GM23248 (cell line): Measurements from ENCODE around the gene HMCN1. TPM values are rescaled to one million over a fixed set of nuclear protein-coding genes. Genes with fewer than 3 reads are reported as not detected.
"Not testable (repeated sequence)": the region's sequence is repeated elsewhere in the genome, so short reads cannot be mapped to it uniquely, and the experiment has no call there.

Experiments
- DNase-seq: peaks from one replicate; pipeline ENCODE4 v3.0.0-alpha.2; 2015
- H2AFZ ChIP-seq: fragments of 200-600 bp; sonication (generic); 2 replicates; pipeline ENCODE4 v1.6.1; 2016; ENCODE audit warnings: antibody characterized with exemption
- H3F3A ChIP-seq: fragments of 200-600 bp; sonication (generic); 2 replicates; pipeline ENCODE4 v1.6.1; 2016; ENCODE audit warnings: mild to moderate bottlenecking, antibody characterized with exemption, mixed run types; ENCODE audit not compliant: insufficient read depth
- H3K27ac ChIP-seq: fragments of 200-600 bp; sonication (generic); 2 replicates; pipeline ENCODE4 v1.5.1; 2016; ENCODE audit warnings: mild to moderate bottlenecking
- H3K27me3 ChIP-seq: fragments of 200-600 bp; sonication (generic); replicated peaks from 2 replicates; pipeline ENCODE4 v1.6.1; 2016; ENCODE audit warnings: mild to moderate bottlenecking; ENCODE audit not compliant: insufficient read depth
- H3K36me3 ChIP-seq: fragments of 200-600 bp; sonication (generic); 2 replicates; pipeline ENCODE4 v1.6.1; 2016; ENCODE audit warnings: low read depth, mild to moderate bottlenecking
- H3K4me1 ChIP-seq: fragments of 200-600 bp; sonication (generic); 2 replicates; pipeline ENCODE4 v1.6.1; 2016; ENCODE audit warnings: mild to moderate bottlenecking; ENCODE audit not compliant: insufficient read depth
- H3K4me2 ChIP-seq: fragments of 200-600 bp; sonication (generic); one replicate; pipeline ENCODE4 v1.6.1; 2016; ENCODE audit warnings: mild to moderate bottlenecking; ENCODE audit not compliant: unreplicated experiment
- H3K4me3 ChIP-seq: fragments of 200-600 bp; sonication (generic); 2 replicates; pipeline ENCODE4 v1.5.1; 2016; ENCODE audit warnings: mild to moderate bottlenecking
- H3K79me2 ChIP-seq: fragments of 200-600 bp; sonication (generic); 2 replicates; pipeline ENCODE4 v1.6.1; 2016; ENCODE audit warnings: mild to moderate bottlenecking; ENCODE audit not compliant: insufficient read depth
- H3K9ac ChIP-seq: fragments of 200-600 bp; sonication (generic); 2 replicates; pipeline ENCODE4 v1.6.1; 2016; ENCODE audit warnings: mild to moderate bottlenecking
- H3K9me2 ChIP-seq: fragments of 200-600 bp; sonication (generic); 2 replicates; pipeline ENCODE4 v1.6.1; 2016; ENCODE audit warnings: mixed run types, mild to moderate bottlenecking, moderate library complexity; ENCODE audit not compliant: insufficient read depth
- H3K9me3 ChIP-seq: fragments of 200-600 bp; sonication (generic); one replicate; pipeline ENCODE4 v1.6.1; 2017; ENCODE audit warnings: low read depth
- H4K20me1 ChIP-seq: fragments of 200-600 bp; sonication (generic); 2 replicates; pipeline ENCODE4 v1.6.0; 2016; ENCODE audit not compliant: insufficient read depth
- EZH2 ChIP-seq: fragments of 200-600 bp; sonication (generic); IDR thresholded peaks from 2 replicates; pipeline ENCODE4 v1.6.1; 2018; ENCODE audit warnings: antibody characterized with exemption, mild to moderate bottlenecking; ENCODE audit not compliant: insufficient read depth, poor library complexity, severe bottlenecking
- EZH2phosphoT487 ChIP-seq: fragments of 200-600 bp; sonication (generic); IDR thresholded peaks from 2 replicates; pipeline ENCODE4 v1.6.1; 2018; ENCODE audit warnings: antibody characterized with exemption, moderate library complexity, mild to moderate bottlenecking, low read depth; ENCODE audit not compliant: insufficient read depth
- WGBS, 2 experiments: methylation state at CpG; one replicate each; pipeline ENCODE4 v1.1.6; 2015 to 2017; ENCODE audit warnings: low lambda C conversion rate in 2 of 2, low coverage in 1 of 2; ENCODE audit errors: missing lambda C conversion rate in 2 of 2; 5-methylcytosine and 5-hydroxymethylcytosine counted together
- in situ Hi-C: fragments of 300-500 bp; cut with MboI; formaldehyde crosslinking; loops from 2 replicates; pipeline ENCODE4 v1.15.0; 2020
- polyA plus RNA-seq: library from polyadenylated mRNA; unstranded; fragments of >200 nt; fragmentation: Nextera tagmentation; extraction: Ambion mirVana; gene quantifications from 2 replicates; pipeline ENCODE4 v1.2.1, GENCODE V29; 2016
- total RNA-seq: library from RNA; depleted of rRNA; stranded (reverse); fragments of >200 nt; shearing (Covaris generic); gene quantifications from 2 replicates; pipeline ENCODE4 v1.2.3, GENCODE V29; 2014

Gene HMCN1
- total and polyA plus RNA-seq, 2 experiments from 2014 or later, result 1.8 to 5.2 TPM

- no peaks in the 10 kb centered on the region for H3K36me3 ChIP-seq
- WGBS, 2 experiments, result 62 to 65% methylated on average over 3 of the region's 3 CpGs
Observed at GRCh38 chr1:185788386-185788785, 54.2 kb downstream of the HMCN1 start.

GRCh38 chr1:185789501-185790193 lies 55.5 kb downstream of the HMCN1 start:
- Histone ChIP-seq H3K4me2 (no peak overlapping the region), H3K4me3 (no peak overlapping the region), H4K20me1 (no peaks in the 10 kb centered on the region), H2AFZ (no peak overlapping the region), H3K9me3 (no peaks in the 10 kb centered on the region), H3K27ac (no peak overlapping the region), H3K27me3 (no peaks in the 10 kb centered on the region), H3K4me1 (peaks cover 15% of the 10 kb centered on the region), H3K79me2 (no peaks in the 10 kb centered on the region), H3K9ac (no peak overlapping the region), H3F3A (peaks cover 1% of the 10 kb centered on the region; the same call in 1 of the 2 replicates), H3K9me2 (no peaks in the 10 kb centered on the region), H3K36me3 (no peaks in the 10 kb centered on the region)
- TF ChIP-seq EZH2 (no peak), EZH2phosphoT487 (no peak)
- in situ Hi-C loops, result no loop called here
- 79 to 81% methylated on average over 2 of the region's 2 CpGs for WGBS, 2 experiments
- no peak for DNase-seq

More at GRCh38 chr1:185788386-185788785, 54.2 kb downstream of the HMCN1 start:
- H3K4me3 ChIP-seq, result no peak overlapping the region
- H3K27ac ChIP-seq, result no peak overlapping the region
- in situ Hi-C loops, result no loop called here
- no peak for DNase-seq
- no peaks in the 10 kb centered on the region for H3K9me2 ChIP-seq
- no peaks in the 10 kb centered on the region for H4K20me1 ChIP-seq
- no peaks in the 10 kb centered on the region for H3K9me3 ChIP-seq
- H3K9ac ChIP-seq, result no peak overlapping the region
- no peaks in the 10 kb centered on the region for H3K79me2 ChIP-seq
- no peak overlapping the region for H3K4me2 ChIP-seq
- peaks cover 15% of the 10 kb centered on the region for H3K4me1 ChIP-seq
- no peaks in the 10 kb centered on the region for H3F3A ChIP-seq
- TF ChIP-seq EZH2phosphoT487, result no peak
- TF ChIP-seq EZH2, result no peak
- H3K27me3 ChIP-seq, result no peaks in the 10 kb centered on the region
- H2AFZ ChIP-seq, result no peak overlapping the region

- Histone ChIP-seq H3K79me2 (no peaks in the 10 kb centered on the region), H3F3A (peaks cover 6% of the 10 kb centered on the region; the same call in 1 of the 2 replicates), H3K9ac (no peak overlapping the region), H3K27ac (no peak overlapping the region), H3K9me2 (no peaks in the 10 kb centered on the region), H3K27me3 (no peaks in the 10 kb centered on the region), H3K4me2 (no peak overlapping the region), H3K36me3 (no peaks in the 10 kb centered on the region), H3K4me1 (peaks cover 16% of the 10 kb centered on the region), H4K20me1 (no peaks in the 10 kb centered on the region), H3K9me3 (no peaks in the 10 kb centered on the region), H3K4me3 (no peak overlapping the region), H2AFZ (no peak overlapping the region)
- peak; percentile 36 for DNase-seq
- WGBS, 2 experiments, result 17 to 26% methylated on average over 2 of the region's 2 CpGs
- TF ChIP-seq EZH2phosphoT487 (no peak), EZH2 (no peak)
- in situ Hi-C loops, result no loop called here
Observed at GRCh38 chr1:185790194-185790735, 56.1 kb downstream of the HMCN1 start.

GRCh38 chr1:185792040-185792439 lies 57.8 kb downstream of the HMCN1 start:
- Histone ChIP-seq H3K4me2 (no peak overlapping the region), H3K27ac (no peak overlapping the region), H2AFZ (no peak overlapping the region), H3K9me3 (no peaks in the 10 kb centered on the region), H3K79me2 (no peaks in the 10 kb centered on the region), H3F3A (peaks cover 6% of the 10 kb centered on the region; the same call in 1 of the 2 replicates), H3K4me3 (no peak overlapping the region), H3K4me1 (peaks cover 10% of the 10 kb centered on the region; the same call in 1 of the 2 replicates), H3K27me3 (no peaks in the 10 kb centered on the region), H3K9me2 (no peaks in the 10 kb centered on the region), H3K36me3 (no peaks in the 10 kb centered on the region), H3K9ac (no peak overlapping the region), H4K20me1 (no peaks in the 10 kb centered on the region)
- in situ Hi-C loops, result no loop called here
- TF ChIP-seq EZH2 (no peak), EZH2phosphoT487 (no peak)
- no peak for DNase-seq
- 85 to 89% methylated on average over 1 of the region's 1 CpG for WGBS, 2 experiments

GRCh38 chr1:185794495-185794894 lies 60.3 kb downstream of the HMCN1 start:
- H3K9ac ChIP-seq, H3K27ac ChIP-seq, H3K79me2 ChIP-seq, H4K20me1 ChIP-seq, DNase-seq, H3K4me3 ChIP-seq, H3K4me2 ChIP-seq, H3K36me3 ChIP-seq, H3K27me3 ChIP-seq, H3F3A ChIP-seq, H3K4me1 ChIP-seq, H2AFZ ChIP-seq, in situ Hi-C loops, H3K9me3 ChIP-seq, H3K9me2 ChIP-seq: not testable (repeated sequence)
- 65 to 76% methylated on average over 2 of the region's 2 CpGs for WGBS, 2 experiments
